OCI-LY1 (cell line): ENCODE results near the gene MAP3K6.

Experiments used
- H2AFZ ChIP-seq: fragments of 200-600 bp; sonication (generic), shearing (Covaris generic); 2 replicates; pipeline ENCODE4 v1.6.0; 2014; ENCODE audit warnings: antibody characterized with exemption, mild to moderate bottlenecking, low read length
- H3F3A ChIP-seq: fragments of 200-600 bp; sonication (generic), shearing (Covaris generic); 2 replicates; pipeline ENCODE4 v1.6.0; 2014; ENCODE audit warnings: mild to moderate bottlenecking, antibody characterized with exemption, low read length, moderate library complexity; ENCODE audit not compliant: insufficient read depth
- H3K27ac ChIP-seq: fragments of 200-600 bp; sonication (generic); 2 replicates; pipeline ENCODE4 v1.5.1; 2014; ENCODE audit warnings: low read length, mixed run types, mild to moderate bottlenecking, low read depth; ENCODE audit not compliant: poor library complexity, severe bottlenecking
- H3K27me3 ChIP-seq: fragments of 200-600 bp; sonication (generic); 2 replicates; pipeline ENCODE4 v1.6.0; 2014; ENCODE audit warnings: antibody characterized with exemption, mild to moderate bottlenecking, low read length, moderate library complexity; ENCODE audit not compliant: insufficient read depth
- H3K36me3 ChIP-seq: fragments of 200-600 bp; sonication (generic); 2 replicates; pipeline ENCODE4 v1.6.1; 2014; ENCODE audit warnings: mild to moderate bottlenecking, antibody characterized with exemption, low read length, moderate library complexity, mixed read lengths; ENCODE audit not compliant: insufficient read depth
- H3K4me1 ChIP-seq: fragments of 200-600 bp; sonication (generic); 2 replicates; pipeline ENCODE4 v1.5.1; 2014; ENCODE audit warnings: mild to moderate bottlenecking, low read length, moderate library complexity; ENCODE audit not compliant: insufficient read depth, severe bottlenecking
- H3K4me2 ChIP-seq: fragments of 200-600 bp; sonication (generic), shearing (Covaris generic); 2 replicates; pipeline ENCODE4 v1.6.1; 2014; ENCODE audit warnings: low read length
- H3K4me3 ChIP-seq: fragments of 200-600 bp; sonication (generic); 2 replicates; pipeline ENCODE4 v1.5.1; 2014; ENCODE audit warnings: low read length, low read depth, mild to moderate bottlenecking, mixed read lengths; ENCODE audit not compliant: poor library complexity, severe bottlenecking
- H3K79me2 ChIP-seq: fragments of 200-600 bp; shearing (Covaris generic); 2 replicates; pipeline ENCODE4 v1.6.1; 2016; ENCODE audit warnings: mixed run types, low read length, mixed read lengths; ENCODE audit not compliant: insufficient read depth
- H3K9ac ChIP-seq: fragments of 200-600 bp; sonication (generic), shearing (Covaris generic); 2 replicates; pipeline ENCODE4 v1.6.1; 2014; ENCODE audit warnings: mild to moderate bottlenecking, low read length, mixed read lengths
- H3K9me2 ChIP-seq: fragments of 200-600 bp; sonication (generic), shearing (Covaris generic); 2 replicates; pipeline ENCODE4 v1.6.1; 2014; ENCODE audit warnings: low read depth, mild to moderate bottlenecking, low read length, mixed read lengths
- H3K9me3 ChIP-seq: fragments of 200-600 bp; shearing (Covaris generic); 2 replicates; pipeline ENCODE4 v1.6.1; 2014; ENCODE audit warnings: low read length, mixed read lengths
- H4K20me1 ChIP-seq: fragments of 200-600 bp; sonication (generic), shearing (Covaris generic); 2 replicates; pipeline ENCODE4 v1.6.0; 2016; ENCODE audit warnings: mild to moderate bottlenecking, low read length; ENCODE audit not compliant: insufficient read depth
- EZH2 ChIP-seq: fragments of 200-600 bp; sonication (generic), shearing (Covaris generic); IDR thresholded peaks from 2 replicates; pipeline ENCODE4 v1.8.0; 2017; ENCODE audit warnings: borderline replicate concordance, mixed run types, mild to moderate bottlenecking, antibody characterized with exemption, low read length, moderate library complexity, mixed read lengths
- TF ChIP-seq, protein P1 (sequence below): fragments of 200-600 bp; sonication (generic), shearing (Covaris generic); IDR thresholded peaks from 2 replicates; pipeline ENCODE4 v1.5.1; 2017; ENCODE audit warnings: mild to moderate bottlenecking, antibody characterized with exemption, low read length, moderate library complexity, mixed read lengths

Gene MAP3K6

GRCh38 chr1:27380766-27381733 is 14.3 kb upstream of the MAP3K6 start:
- Histone ChIP-seq H4K20me1 (no peaks in the 10 kb centered on the region), H3K9me3 (no peaks in the 10 kb centered on the region), H3K4me1 (no peaks in the 10 kb centered on the region), H3K4me3 (no peak overlapping the region), H2AFZ (no peak overlapping the region), H3K9me2 (no peaks in the 10 kb centered on the region), H3K36me3 (no peaks in the 10 kb centered on the region), H3K27ac (no peak overlapping the region), H3K79me2 (no peaks in the 10 kb centered on the region), H3K4me2 (no peak overlapping the region), H3F3A (no peaks in the 10 kb centered on the region), H3K9ac (no peak overlapping the region), H3K27me3 (peaks cover 4% of the 10 kb centered on the region; the same call in 1 of the 2 replicates)
- TF ChIP-seq, protein P1, sequence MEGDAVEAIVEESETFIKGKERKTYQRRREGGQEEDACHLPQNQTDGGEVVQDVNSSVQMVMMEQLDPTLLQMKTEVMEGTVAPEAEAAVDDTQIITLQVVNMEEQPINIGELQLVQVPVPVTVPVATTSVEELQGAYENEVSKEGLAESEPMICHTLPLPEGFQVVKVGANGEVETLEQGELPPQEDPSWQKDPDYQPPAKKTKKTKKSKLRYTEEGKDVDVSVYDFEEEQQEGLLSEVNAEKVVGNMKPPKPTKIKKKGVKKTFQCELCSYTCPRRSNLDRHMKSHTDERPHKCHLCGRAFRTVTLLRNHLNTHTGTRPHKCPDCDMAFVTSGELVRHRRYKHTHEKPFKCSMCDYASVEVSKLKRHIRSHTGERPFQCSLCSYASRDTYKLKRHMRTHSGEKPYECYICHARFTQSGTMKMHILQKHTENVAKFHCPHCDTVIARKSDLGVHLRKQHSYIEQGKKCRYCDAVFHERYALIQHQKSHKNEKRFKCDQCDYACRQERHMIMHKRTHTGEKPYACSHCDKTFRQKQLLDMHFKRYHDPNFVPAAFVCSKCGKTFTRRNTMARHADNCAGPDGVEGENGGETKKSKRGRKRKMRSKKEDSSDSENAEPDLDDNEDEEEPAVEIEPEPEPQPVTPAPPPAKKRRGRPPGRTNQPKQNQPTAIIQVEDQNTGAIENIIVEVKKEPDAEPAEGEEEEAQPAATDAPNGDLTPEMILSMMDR, result no peak
- TF ChIP-seq EZH2, result no peak

GRCh38 chr1:27380224-27380623 is 13.5 kb upstream of the MAP3K6 start:
- H2AFZ ChIP-seq, result no peak overlapping the region
- H3F3A ChIP-seq, result no peaks in the 10 kb centered on the region
- H3K79me2 ChIP-seq, result no peaks in the 10 kb centered on the region
- H3K9ac ChIP-seq, result no peak overlapping the region
- H3K9me2 ChIP-seq, result no peaks in the 10 kb centered on the region
- H3K9me3 ChIP-seq, result no peaks in the 10 kb centered on the region
- no peaks in the 10 kb centered on the region for H4K20me1 ChIP-seq
- H3K36me3 ChIP-seq, result no peaks in the 10 kb centered on the region
- no peak overlapping the region for H3K4me2 ChIP-seq
- no peaks in the 10 kb centered on the region for H3K4me1 ChIP-seq
- H3K27ac ChIP-seq, result no peak overlapping the region
- H3K4me3 ChIP-seq, result no peak overlapping the region
- no peak for TF ChIP-seq EZH2
- TF ChIP-seq, protein P1, result no peak
- H3K27me3 ChIP-seq, result peaks cover 8% of the 10 kb centered on the region; the same call in 1 of the 2 replicates

DNA sequence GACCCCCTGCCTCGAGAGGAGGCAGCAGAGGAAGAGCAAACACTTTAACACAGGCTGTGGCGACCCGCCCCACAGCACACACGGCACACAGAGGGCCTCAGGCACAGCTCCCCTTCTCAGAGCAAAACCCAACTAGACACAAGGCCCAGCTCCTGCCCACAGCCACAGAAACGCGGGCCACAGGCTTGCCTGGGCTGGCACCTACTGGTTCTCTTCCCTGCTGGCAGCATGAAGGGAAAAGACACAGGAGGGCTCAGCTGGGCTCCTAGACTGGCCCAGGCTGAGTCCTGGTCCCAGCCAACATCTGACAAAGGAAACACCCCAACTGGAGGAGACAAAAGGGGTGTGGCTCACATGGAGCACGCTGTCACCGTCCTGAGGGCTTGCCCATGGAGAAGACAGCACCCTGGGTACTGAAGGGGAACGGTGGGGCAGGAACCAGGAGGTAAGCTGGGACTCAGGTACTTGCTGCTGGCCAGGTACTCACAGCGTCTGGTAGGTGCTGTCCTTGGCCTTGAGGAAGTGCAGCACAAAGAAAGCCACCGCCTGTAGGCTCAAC is 12.9 kb upstream of the MAP3K6 start:
- peaks cover 8% of the 10 kb centered on the region; the same call in 1 of the 2 replicates for H3K27me3 ChIP-seq
- H3K9me3 ChIP-seq, result no peaks in the 10 kb centered on the region
- H3K9ac ChIP-seq, result no peak overlapping the region
- H3K79me2 ChIP-seq, result no peaks in the 10 kb centered on the region
- TF ChIP-seq, protein P1, result no peak
- no peak for TF ChIP-seq EZH2
- H3K27ac ChIP-seq, result no peak overlapping the region
- H4K20me1 ChIP-seq, result no peaks in the 10 kb centered on the region
- no peak overlapping the region for H3K4me3 ChIP-seq
- no peaks in the 10 kb centered on the region for H3K9me2 ChIP-seq
- no peak overlapping the region for H3K4me2 ChIP-seq
- no peaks in the 10 kb centered on the region for H3K36me3 ChIP-seq
- no peaks in the 10 kb centered on the region for H3K4me1 ChIP-seq
- no peak overlapping the region for H2AFZ ChIP-seq
- no peaks in the 10 kb centered on the region for H3F3A ChIP-seq
